IPS-18c (cell line): ENCODE measurements around the gene USP47.

Experiments used
- H3K4me3 ChIP-seq: 2 replicates; pipeline ENCODE4 v1.7.0; 2013; ENCODE audit warnings: low read depth, mild to moderate bottlenecking, low read length, moderate library complexity; ENCODE audit not compliant: insufficient read depth
- H3K9me3 ChIP-seq: one replicate; pipeline ENCODE4 v1.6.1; 2013; ENCODE audit warnings: mild to moderate bottlenecking, low read length, moderate library complexity; ENCODE audit not compliant: control insufficient read depth, insufficient read depth

USP47 gene

GRCh38 chr11:11967669-11968510 lies 126.1 kb downstream of the USP47 start:
- H3K4me3 ChIP-seq, result no peak overlapping the region
- H3K9me3 ChIP-seq, result no peaks in the 10 kb centered on the region

DNA sequence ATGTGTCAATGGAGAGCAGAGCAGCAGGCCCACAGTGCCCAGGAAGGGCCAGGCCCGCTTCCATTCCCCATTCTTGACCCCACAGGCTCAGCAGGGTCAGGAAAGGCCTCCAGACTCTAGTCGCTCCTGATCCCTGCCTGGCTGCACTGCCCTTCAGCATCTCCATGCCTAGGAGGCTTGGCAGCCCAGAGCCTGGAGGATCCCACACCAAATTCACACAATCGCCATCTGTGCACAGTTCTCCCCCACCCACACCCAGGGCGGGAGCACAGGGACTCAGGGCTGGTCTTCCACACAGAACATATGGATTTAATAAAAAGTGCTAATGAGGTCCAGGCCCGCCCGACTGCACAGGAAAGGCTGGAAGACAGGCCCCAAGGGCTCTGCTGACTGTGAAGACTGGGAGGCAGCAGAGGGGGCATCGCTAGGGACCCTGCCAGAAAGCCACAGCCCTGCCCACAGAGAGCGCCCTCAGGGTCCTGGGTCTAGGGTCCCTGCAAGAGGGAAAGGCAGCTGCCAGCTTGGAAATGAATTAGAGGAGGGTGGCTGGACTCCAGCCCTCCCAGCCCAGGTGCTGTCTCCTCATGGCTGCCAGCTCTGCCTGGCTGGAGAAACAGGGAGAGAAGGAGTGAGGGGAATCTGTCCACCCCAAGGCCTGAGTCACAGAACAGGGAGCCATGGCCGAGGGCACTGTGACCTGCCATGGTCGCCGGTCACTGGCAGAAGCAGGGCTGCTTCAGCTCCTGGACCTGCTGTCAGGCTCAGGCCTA lies 126.9 kb downstream of the USP47 start:
- Histone ChIP-seq H3K4me3 (no peak overlapping the region), H3K9me3 (no peaks in the 10 kb centered on the region)

DNA sequence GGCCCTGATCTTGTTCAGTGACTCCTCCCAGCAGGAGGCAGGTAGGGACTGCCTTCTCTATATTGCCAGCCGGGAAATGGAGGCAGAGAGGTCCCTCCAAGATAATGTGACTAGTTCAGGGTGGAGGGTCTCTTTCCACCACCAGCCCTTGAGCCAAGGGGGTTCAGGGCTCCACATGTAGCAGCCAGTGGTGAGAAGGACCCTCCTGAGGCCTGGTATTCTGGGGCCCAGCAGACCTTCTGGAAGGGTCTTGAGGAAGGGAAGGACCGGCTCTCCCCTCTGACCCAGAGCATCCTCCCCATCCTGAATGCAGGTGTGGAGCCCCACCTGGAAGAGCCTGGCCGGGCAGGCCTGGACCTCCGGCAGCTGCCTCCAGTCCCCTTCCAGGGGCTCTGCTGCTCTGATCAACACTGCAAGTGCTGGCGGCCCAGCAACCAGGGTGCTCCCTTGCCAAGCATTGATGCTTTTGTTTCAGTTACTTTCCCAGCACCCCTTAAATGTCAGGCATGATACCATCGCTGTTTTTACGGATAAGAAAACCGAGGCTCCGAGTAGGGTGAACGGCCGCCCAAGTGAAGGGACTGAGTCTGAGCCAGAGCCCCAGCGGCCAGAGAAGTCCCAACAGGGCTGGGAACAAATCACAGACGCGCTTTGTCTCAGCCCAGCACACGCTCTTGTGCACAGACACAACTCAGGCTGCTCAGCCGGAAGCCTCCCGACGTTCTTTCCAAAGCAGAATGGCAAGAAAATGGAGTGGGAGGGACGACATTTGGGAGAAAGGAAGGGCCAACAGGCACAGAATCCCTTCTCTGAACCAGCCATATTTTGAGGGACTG lies 127.8 kb downstream of the USP47 start:
- Histone ChIP-seq H3K9me3 (no peaks in the 10 kb centered on the region), H3K4me3 (no peak overlapping the region)

GRCh38 chr11:11970556-11970955 lies 128.8 kb downstream of the USP47 start:
- no peaks in the 10 kb centered on the region for H3K9me3 ChIP-seq
- no peak overlapping the region for H3K4me3 ChIP-seq

DNA sequence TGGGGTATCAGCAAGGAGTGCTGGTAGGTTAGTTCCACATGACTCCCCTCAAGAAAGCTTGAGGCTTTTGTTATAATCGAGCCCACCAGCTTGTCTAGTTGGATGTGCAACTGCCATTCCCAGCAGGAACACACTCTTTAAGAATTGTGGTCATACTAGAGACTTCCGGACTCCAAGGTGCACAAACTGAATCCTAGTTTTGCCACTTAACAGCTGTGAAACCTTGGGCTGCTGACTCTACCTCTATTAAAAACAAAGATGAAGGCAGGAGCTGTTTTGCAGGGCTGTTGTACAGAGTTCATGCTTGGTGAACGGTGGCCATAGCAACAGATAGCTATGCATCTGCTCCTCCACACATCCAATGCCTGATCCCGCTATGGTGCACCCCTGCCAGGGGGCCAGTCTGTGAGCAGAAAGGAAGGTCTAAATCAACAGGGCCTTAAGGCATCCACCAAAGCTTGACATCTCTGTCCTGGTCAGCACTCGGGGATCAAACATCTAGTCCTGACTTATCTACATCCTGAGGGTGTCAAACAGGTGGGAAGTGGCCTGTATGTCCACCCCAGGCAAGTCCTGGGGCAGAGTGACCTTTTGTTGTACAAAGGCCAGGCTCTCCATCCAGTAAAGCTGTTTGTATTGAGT lies 130.3 kb downstream of the USP47 start:
- H3K4me3 ChIP-seq, result no peak overlapping the region
- no peaks in the 10 kb centered on the region for H3K9me3 ChIP-seq

DNA sequence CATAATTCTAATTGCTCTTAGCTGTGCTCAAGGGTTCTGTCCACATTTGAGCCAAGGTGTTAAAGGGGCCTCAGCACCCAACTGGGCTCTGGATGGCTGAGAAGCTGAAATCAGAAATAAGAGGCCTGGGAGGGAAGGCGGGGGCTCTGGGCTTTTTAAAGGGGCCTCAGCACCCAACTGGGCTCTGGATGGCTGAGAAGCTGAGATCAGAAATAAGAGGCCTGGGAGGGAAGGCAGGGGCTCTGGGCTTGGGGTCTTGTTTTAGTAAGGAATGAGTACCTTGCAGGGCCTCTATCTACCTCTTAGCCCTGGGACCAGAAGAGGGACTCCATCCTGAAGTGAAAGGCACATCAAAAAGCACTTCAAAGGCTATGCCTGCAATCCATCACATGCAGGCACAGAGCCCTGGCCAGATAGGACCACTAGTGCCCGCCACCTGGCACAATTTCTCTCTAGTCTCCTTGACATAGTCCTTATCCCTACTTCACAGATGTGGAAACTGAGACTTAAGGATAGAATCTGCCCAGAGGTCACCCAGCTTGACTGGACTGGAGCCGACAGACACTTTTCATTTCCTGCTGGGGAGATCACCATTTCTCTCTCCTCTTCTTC lies 131.1 kb downstream of the USP47 start:
- Histone ChIP-seq H3K9me3 (no peaks in the 10 kb centered on the region), H3K4me3 (no peak overlapping the region)

DNA sequence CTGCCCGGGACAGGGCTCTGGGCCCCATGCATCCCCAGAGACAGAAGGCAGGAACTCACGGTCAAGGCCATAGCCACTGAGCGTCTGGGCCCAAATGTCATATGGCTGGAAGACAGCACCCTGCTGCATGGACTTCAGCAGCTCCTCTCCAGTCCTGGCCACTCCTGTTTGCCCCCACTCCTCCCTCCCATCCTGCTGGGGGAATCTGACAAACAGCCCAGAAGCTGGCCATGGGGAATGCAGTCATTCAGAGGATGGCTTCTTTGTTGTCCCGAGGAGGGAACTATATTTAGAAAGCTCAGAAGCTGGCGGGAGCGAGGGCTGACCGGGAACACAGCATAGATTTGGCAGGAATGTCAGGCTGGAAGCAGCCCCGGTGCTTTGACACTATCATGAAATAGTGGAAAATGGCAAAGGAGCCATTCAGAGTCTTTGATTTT lies 131.6 kb downstream of the USP47 start:
- H3K9me3 ChIP-seq, result no peaks in the 10 kb centered on the region
- no peak overlapping the region for H3K4me3 ChIP-seq

- Histone ChIP-seq H3K9me3 (no peaks in the 10 kb centered on the region), H3K4me3 (no peak overlapping the region; the same call in 1 of the 2 replicates)
These were observed 132.1 kb downstream of the USP47 start for GRCh38 chr11:11973866-11974265.

- Histone ChIP-seq H3K4me3 (no peak overlapping the region), H3K9me3 (no peaks in the 10 kb centered on the region)
These were observed 133.7 kb downstream of the USP47 start for GRCh38 chr11:11975201-11976092.

GRCh38 chr11:11976481-11977127 lies 134.8 kb downstream of the USP47 start:
- Histone ChIP-seq H3K9me3 (no peaks in the 10 kb centered on the region), H3K4me3 (no peak overlapping the region)

DNA sequence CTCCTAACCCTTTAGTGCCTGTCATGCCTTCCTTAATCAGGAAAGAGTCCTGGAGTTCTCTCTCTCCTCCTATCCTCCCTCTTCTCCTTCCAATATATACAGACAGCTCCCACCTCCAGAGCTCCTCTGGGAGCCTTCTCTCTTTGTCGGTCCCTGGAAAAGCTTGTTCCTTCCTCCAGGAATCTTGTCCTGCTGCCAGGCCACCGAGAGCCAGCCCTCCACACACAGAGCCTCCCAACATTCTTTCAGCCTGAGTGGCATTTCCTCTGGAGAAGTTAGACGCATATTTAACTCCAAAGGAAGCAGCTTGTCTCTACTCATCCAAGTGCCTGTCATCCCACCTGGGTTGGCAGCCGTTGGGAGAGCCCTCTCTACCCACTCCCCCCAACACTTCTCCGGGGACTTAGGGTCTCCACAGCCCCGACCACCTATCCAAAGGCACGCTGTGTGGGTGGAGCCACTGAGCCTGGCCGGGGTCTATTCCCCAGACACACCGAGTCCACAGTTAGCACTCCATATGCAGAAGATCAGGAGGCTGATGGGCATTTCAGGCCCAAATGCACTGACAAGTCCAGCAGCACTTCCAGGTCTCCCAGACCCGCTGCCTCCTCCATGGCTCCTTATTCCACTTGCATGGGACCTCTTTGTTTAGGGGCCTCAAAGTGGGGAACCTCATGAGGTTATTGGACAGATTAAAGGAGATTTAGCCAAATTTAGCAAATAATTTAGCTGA lies 135.6 kb downstream of the USP47 start:
- H3K4me3 ChIP-seq, result no peak overlapping the region
- H3K9me3 ChIP-seq, result no peaks in the 10 kb centered on the region

- Histone ChIP-seq H3K9me3 (no peaks in the 10 kb centered on the region), H3K4me3 (no peak overlapping the region)
These were observed 136.4 kb downstream of the USP47 start for GRCh38 chr11:11978098-11978637.

- no peak overlapping the region for H3K4me3 ChIP-seq
These were observed 137.2 kb downstream of the USP47 start for GRCh38 chr11:11978792-11979487.

GRCh38 chr11:11979488-11980117 lies 137.8 kb downstream of the USP47 start:
- no peaks in the 10 kb centered on the region for H3K9me3 ChIP-seq
- H3K4me3 ChIP-seq, result no peak overlapping the region

More at GRCh38 chr11:11978792-11979487, 137.2 kb downstream of the USP47 start:
- no peaks in the 10 kb centered on the region for H3K9me3 ChIP-seq
